KMS-11 (cell line): ENCODE data around the gene FXYD2.

Experiments
- H2AFZ ChIP-seq: fragments of 200-600 bp; sonication (generic); 2 replicates; pipeline ENCODE4 v1.6.1; 2016; ENCODE audit warnings: antibody characterized with exemption, mixed run types, low read depth
- H3K27ac ChIP-seq: fragments of 200-600 bp; sonication (generic); 2 replicates; pipeline ENCODE4 v1.6.1; 2016; ENCODE audit warnings: mild to moderate bottlenecking, mixed run types
- H3K27me3 ChIP-seq: fragments of 200-600 bp; sonication (generic); 2 replicates; pipeline ENCODE4 v1.6.1; 2017; ENCODE audit warnings: mild to moderate bottlenecking, low read depth, mixed run types, moderate library complexity; ENCODE audit not compliant: insufficient read depth
- H3K36me3 ChIP-seq: fragments of 200-600 bp; sonication (generic); 2 replicates; pipeline ENCODE4 v1.6.1; 2017; ENCODE audit warnings: mild to moderate bottlenecking, mixed run types; ENCODE audit not compliant: insufficient read depth
- H3K4me1 ChIP-seq: fragments of 200-600 bp; sonication (generic); 2 replicates; pipeline ENCODE4 v1.6.1; 2016; ENCODE audit warnings: mild to moderate bottlenecking, low read depth, mixed run types; ENCODE audit not compliant: poor library complexity, severe bottlenecking
- H3K4me2 ChIP-seq: fragments of 200-600 bp; sonication (generic); 2 replicates; pipeline ENCODE4 v1.7.0; 2016; ENCODE audit warnings: mild to moderate bottlenecking, mixed run types
- H3K4me3 ChIP-seq: fragments of 200-600 bp; sonication (generic); IDR thresholded peaks from 2 replicates; pipeline ENCODE4 v1.6.1; 2017; ENCODE audit warnings: low read depth, low read length, mixed read lengths; ENCODE audit not compliant: insufficient read depth
- H3K79me2 ChIP-seq: fragments of 200-600 bp; sonication (generic); 2 replicates; pipeline ENCODE4 v1.6.1; 2016; ENCODE audit warnings: low read depth, mixed run types; ENCODE audit not compliant: insufficient read depth
- H3K9ac ChIP-seq: fragments of 200-600 bp; sonication (generic); 2 replicates; pipeline ENCODE4 v1.6.1; 2016; ENCODE audit warnings: mild to moderate bottlenecking, mixed run types
- H4K20me1 ChIP-seq: fragments of 200-600 bp; sonication (generic); 2 replicates; pipeline ENCODE4 v1.6.1; 2016; ENCODE audit warnings: mild to moderate bottlenecking, mixed run types; ENCODE audit not compliant: insufficient read depth
- CTCF ChIP-seq: fragments of 200-600 bp; sonication (generic); conservative IDR thresholded peaks from 2 replicates; pipeline ENCODE4 v1.6.1; 2017; ENCODE audit warnings: low read depth, mild to moderate bottlenecking, antibody characterized with exemption, low read length, moderate library complexity, mixed read lengths

FXYD2 gene

GRCh38 chr11:117859488-117860112 lies 35.1 kb upstream of the FXYD2 start:
- Histone ChIP-seq H3K4me1 (no peaks in the 10 kb centered on the region), H3K27ac (no peak overlapping the region), H2AFZ (no peak overlapping the region), H3K4me2 (no peak overlapping the region), H3K4me3 (no peak overlapping the region), H3K9ac (no peak overlapping the region), H3K27me3 (no peaks in the 10 kb centered on the region), H3K79me2 (no peaks in the 10 kb centered on the region), H3K36me3 (no peaks in the 10 kb centered on the region), H4K20me1 (no peaks in the 10 kb centered on the region)
- TF ChIP-seq CTCF = no peak

- no peak overlapping the region for H3K27ac ChIP-seq
- H3K4me3 ChIP-seq = no peak overlapping the region
- H3K4me1 ChIP-seq = no peaks in the 10 kb centered on the region
- H4K20me1 ChIP-seq = no peaks in the 10 kb centered on the region
- H2AFZ ChIP-seq = no peak overlapping the region
- no peaks in the 10 kb centered on the region for H3K27me3 ChIP-seq
- H3K79me2 ChIP-seq = no peaks in the 10 kb centered on the region
- H3K36me3 ChIP-seq = no peaks in the 10 kb centered on the region
- no peak overlapping the region for H3K9ac ChIP-seq
- H3K4me2 ChIP-seq = no peak overlapping the region
- TF ChIP-seq CTCF = no peak
Observed at GRCh38 chr11:117859061-117859460, 34.5 kb upstream of the FXYD2 start.

DNA sequence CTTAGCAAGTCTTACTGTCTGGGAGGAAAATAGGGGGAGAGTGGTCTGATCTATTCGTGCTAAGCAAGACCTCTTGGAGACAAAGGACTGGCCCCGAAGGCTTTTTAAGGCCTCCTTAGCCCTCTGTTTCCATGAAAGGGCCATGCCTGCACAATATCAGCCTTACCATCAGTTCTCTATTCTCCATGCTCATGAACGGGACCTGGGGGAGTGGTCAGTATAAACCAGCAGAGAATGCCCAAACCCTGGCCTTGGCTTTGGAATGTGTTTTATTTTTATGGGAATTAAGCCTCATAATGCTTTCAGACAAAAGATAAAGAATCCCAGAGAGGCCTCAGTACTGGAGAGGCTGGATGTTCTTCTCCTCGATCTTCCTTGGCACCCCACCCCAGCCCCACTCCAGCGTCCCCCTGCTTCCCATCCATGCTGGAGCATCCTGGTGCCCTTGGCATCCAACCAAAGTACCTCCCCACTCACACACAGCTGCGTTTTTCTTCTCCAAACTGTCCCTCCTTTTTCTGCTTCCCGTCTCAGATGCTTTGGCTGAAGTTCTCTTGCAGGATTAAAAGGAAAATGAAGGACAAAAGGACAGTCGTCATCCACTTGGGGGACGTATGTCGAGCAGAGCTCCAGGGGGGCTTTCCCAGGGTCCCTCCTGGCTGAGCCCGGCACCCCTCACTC lies 33.3 kb upstream of the FXYD2 start:
- no peak for TF ChIP-seq CTCF
- H3K4me2 ChIP-seq = no peak overlapping the region
- no peaks in the 10 kb centered on the region for H3K4me1 ChIP-seq
- H3K36me3 ChIP-seq = no peaks in the 10 kb centered on the region
- H2AFZ ChIP-seq = no peak overlapping the region
- no peak overlapping the region for H3K4me3 ChIP-seq
- no peak overlapping the region for H3K9ac ChIP-seq
- no peaks in the 10 kb centered on the region for H3K79me2 ChIP-seq
- H3K27ac ChIP-seq = no peak overlapping the region
- H3K27me3 ChIP-seq = no peaks in the 10 kb centered on the region
- no peaks in the 10 kb centered on the region for H4K20me1 ChIP-seq

- no peaks in the 10 kb centered on the region for H3K27me3 ChIP-seq
- no peak overlapping the region for H3K4me3 ChIP-seq
- no peaks in the 10 kb centered on the region for H3K36me3 ChIP-seq
- no peak overlapping the region for H2AFZ ChIP-seq
- H3K4me1 ChIP-seq = no peaks in the 10 kb centered on the region
- H3K4me2 ChIP-seq = no peak overlapping the region
- no peaks in the 10 kb centered on the region for H3K79me2 ChIP-seq
- H3K27ac ChIP-seq = no peak overlapping the region
- H3K9ac ChIP-seq = no peak overlapping the region
- H4K20me1 ChIP-seq = no peaks in the 10 kb centered on the region
- no peak for TF ChIP-seq CTCF
Observed at GRCh38 chr11:117855912-117856651, 31.5 kb upstream of the FXYD2 start.
